A549 treated with AZD2906 at 1 μM for 4 hours (cell line): ENCODE results near the gene PPP1R14B. TPM values are rescaled to one million over a fixed set of nuclear protein-coding genes. Genes with fewer than 3 reads are reported as not detected.

Source experiments
- total RNA-seq: library from RNA; stranded (reverse); fragments of 200-300 nt; extraction: Qiagen RNA extraction; gene quantifications from 5 replicates; pipeline ENCODE4 v1.2.3, GENCODE V29; 2022

Gene PPP1R14B, protein sequence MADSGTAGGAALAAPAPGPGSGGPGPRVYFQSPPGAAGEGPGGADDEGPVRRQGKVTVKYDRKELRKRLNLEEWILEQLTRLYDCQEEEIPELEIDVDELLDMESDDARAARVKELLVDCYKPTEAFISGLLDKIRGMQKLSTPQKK
- 208 to 384 TPM (median 359 TPM) in 5 replicates for total RNA-seq

DNA sequence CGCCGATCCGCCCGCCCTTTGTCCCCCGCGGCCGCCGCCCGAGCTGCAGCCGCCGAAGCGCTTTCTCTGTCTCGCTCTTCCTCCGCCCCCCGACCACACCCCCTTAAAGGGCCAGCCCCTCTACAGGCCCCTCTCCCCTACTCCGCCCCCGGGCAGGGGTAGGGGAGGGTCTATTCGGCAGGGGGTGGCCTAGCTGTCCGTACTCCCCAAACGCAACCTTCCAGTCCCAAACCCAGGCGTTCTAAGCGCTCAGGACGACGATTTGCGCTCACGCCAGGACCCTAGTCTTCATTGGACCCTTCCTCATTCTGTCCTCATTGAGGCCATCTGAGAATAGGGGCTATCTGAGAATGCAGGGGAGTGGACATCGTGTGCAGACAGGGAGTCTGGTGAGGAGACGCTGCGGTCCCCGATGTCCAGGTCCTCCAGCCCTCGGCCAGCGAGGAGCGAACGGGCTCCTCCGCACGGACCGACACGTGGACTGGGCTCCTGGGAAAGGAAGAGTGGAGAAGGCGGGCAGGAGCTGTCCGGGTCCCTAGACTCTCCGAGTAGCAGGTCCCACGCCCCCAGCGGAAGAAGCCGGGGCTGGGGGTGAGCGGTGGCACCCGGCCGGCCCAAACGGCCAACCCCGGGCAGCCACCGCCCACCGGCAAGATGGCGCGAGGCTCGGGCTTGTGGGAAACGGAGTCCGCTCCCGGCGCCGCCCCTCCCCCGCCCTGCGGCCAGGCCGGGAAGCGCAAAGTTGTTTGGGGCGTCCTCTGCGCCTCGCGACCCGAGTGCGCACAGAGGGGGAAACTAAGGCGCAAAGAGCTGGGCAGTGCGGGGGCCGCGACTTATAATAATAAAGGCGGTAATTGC, at the start of gene PPP1R14B:
TSS of gene PPP1R14B (minus strand) at position 73 of the 858 bp plus-strand sequence. CDS start 270 bp downstream, outside the sequence.

DNA sequence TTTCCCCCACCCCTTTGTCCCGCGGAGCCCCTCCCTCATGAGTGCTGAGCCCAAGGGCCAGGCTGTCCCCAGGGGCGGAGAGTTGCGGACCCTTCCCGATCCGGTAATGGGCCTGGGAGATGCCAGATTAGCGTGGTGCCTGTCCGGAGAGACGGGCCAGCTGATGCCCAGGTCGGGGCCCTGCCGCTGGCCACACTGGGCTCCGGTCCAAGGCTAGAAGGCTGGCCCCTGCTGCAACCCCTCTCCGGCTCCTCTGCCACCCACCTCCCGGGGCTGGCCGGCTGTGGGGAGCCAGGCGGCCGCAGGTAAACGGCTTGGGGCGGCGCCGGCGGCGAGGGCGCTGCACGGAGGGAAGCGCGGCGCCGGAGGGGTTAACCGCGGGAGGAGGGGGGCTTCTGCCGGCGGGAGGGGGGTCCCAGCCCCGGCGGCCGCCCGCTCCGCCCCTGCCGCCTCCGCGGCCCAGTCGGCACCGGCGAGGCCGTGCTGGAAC, 44.6 kb upstream of the PPP1R14B start, which contains the start of gene KCNK4:
TSS of gene KCNK4 (plus strand) at position 41 of the 490 bp plus-strand sequence. CDS start 1,717 bp downstream, outside the sequence.

DNA sequence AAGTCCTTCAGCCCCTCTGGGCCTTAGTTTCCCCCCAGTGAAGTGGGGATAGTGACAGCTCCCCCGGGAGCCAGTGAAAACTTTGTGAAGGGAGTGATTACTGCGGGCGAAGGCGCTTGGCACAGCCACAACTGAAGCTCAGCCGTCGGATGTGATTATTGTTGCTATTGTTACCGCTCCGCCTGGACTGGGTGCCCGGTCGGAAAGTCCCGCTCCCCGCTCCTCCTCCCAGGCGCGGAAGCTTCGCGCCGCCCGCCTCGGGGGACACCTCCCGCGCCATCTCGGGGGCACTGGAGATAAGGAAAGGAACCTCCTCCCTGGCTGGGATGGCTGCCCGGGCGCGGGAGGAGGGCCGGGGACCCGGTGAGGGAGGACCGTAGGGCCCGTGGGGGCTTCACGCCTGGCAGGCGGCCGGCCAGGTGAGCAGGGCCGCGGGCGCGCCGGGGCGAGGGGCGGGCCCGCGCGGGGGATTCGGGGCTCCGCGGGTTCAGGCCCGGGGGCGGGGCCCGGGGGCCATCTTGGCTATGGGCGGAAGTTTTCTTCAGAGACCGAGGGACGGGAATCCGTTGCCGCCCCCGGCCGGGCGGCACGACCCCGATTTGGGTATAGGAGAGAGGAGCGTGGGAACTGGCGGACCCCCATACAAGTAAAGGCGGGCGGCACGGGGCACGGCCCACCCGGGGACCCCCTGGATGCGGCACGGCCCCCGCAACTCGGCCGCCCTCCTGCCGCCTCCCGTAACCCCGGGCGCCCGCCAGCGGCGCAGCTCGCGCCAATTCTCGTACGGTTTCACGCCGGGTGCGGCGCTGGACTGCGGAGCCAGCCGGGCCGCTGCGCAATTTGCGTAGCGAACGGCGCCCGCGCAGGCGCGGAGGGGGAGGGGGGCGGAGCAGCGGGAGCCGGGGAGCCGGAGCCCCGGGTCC, 38.5 kb upstream of the PPP1R14B start, which contains the start of gene GPR137:
TSS of gene GPR137 (plus strand) at position 887 of the 923 bp plus-strand sequence. CDS start 677 bp downstream, outside the sequence.

DNA sequence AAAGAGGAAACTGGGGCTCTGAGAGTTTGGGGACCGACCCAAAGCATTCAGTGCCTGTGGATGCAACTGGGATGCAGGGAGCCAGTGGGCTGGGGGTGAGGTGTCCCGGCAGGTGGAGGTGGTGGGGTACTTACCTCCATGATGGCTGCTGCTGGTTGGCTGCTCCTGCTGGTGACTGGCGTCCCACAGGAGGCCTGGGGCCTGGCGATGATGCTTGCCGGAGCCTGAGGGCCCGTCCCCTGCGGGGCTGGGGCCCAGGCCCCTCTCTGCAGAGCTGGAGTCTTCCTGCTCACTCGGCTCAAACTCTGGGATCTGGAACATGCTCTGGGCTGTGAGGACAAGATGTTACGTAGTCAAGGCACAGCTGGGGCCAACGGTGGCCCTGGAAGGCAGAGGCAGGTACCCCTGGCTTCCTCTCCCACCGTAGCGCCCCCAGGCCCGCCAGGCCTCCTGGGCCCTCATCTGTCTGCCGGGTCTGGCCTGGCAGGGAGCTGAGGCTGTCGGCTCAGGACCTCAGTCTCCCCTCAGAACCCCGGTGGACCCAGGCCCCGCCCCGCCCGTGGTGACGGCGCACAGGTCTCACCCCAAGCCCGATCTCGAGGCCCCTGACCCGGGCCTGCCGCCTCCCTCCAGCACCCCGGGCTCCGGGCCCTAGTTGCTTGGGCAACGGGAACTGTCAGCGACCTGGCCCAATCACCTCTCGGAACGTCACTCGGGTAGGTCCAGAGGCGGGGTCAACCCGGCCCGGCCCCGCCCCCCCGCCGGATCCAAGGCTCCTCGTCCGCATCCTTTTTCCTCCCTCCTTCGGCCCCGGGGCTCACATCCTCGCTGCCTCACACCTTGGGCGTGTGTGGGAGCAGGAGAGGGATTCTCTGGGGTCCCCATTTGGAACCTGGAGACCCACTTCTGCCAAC, 37.6 kb upstream of the PPP1R14B start, which contains the start of gene BAD:
TSS of gene BAD (minus strand) at position 618 of the 914 bp plus-strand sequence. CDS start at position 321, 297 bp downstream.

DNA sequence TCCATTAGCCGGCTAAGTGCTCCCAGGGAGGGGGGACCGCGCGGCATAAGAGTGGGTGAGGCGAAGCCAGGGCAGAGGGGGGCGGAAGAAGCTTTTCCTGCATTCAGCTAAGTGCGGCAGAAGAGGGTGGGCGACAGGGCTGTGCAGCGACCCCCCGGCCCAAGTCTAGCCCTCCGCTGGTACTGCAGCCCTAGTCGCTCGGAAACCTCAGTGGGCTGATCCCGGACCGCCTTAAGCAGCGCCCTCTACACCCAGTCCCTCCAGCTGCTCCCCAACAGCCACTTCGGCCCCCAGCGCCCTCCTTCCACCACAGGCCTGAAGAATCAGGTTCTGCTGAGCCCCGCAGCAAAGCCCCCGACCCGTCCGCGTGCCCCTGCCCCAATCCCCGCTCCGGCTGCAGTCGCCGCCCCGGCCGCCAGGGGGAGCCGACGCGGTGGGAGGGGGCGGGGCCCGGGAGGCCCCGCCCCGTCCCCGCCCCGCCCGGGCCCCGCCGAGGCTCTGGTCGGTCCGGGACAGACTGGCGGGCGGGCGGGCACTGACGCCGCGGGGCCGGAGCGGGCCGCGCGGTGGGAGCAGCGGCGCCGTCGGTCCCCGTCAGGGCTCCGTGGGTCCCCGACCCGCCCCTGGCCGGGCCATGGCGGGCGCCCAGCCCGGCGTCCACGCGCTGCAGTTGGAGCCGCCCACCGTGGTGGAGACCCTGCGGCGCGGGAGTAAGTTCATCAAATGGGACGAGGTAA, 4.4 kb upstream of the PPP1R14B start, which contains the start of gene PLCB3:
TSS of gene PLCB3 (plus strand) at position 515 of the 737 bp plus-strand sequence. CDS start at position 635, 120 bp downstream.

DNA sequence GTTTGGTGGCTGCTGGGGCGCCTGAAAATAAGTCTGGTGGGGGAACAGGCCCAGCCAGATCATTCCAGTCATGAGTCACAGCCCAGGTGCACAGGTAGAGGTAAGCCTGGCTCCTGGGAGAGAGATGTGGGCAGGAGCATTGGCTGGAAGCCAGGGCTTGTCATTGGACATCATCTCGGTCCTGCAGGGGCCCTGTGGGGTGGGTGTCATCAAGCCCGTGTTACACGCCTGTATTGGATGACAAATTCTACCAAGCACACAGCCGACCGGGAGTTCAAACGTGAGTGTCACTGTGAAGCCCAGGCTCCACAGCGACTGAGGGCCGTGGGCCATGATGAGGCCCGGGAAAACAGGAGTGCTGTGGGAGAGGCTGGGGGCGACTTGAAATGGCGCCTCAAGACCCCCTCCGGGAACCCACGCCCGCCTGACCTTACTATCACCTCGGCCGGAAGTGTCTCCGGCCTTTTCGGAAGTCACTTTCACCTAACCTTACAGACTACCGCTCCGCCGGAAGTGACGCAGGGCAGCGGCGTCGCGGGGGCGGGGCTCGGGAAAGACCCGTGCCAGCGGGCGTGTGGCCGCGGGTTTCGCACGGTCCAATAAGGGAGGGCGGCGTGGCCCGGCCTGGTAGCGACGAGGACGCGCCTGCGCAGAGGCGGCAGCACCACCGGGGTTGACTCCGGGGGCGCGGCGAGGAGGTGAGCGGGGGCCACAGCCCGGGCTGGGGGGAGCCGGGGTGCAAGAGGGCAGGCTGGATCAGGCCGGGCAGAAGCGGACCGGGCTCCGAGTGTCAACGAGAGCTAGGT, 6.1 kb downstream of the PPP1R14B start, which contains the start of gene FKBP2:
TSS of gene FKBP2 (plus strand) at position 661 of the 806 bp plus-strand sequence. CDS start 1,293 bp downstream, outside the sequence.

DNA sequence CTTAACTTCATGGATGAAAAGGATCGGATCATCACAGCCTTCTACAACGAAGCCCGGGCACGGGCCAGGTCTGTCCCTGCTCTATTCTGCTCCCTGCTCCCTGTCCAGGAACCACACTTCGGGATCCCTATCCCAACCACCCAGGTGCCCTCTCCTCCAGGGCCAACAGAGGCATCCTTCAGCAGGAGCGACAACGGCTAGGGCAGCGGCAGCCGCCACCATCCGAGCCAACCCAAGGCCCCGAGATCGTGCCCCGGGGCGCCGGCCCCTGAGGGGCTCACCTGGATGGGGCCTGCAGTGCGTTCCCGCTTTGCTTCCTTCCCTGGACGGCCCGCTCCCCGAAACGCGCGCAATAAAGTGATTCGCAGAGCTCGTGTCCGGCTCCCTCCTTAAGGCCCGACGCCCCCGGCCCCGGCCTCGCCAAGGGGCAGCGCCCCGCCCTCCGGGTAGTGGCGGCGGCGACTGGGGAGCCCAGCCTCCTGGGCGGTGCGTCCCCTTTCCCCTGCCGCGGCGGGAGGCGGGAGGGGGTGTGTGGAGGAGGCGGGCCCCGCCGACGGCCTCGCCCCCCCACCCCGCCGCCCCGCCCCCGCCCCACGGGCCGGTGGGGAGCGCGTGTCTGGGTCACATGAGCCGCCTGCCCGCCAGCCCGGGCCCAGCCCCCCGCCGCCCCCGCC, 12.7 kb downstream of the PPP1R14B start, which contains the start of gene VEGFB:
TSS of gene VEGFB (plus strand) at position 672 of the 674 bp plus-strand sequence. CDS start 250 bp downstream, outside the sequence.

DNA sequence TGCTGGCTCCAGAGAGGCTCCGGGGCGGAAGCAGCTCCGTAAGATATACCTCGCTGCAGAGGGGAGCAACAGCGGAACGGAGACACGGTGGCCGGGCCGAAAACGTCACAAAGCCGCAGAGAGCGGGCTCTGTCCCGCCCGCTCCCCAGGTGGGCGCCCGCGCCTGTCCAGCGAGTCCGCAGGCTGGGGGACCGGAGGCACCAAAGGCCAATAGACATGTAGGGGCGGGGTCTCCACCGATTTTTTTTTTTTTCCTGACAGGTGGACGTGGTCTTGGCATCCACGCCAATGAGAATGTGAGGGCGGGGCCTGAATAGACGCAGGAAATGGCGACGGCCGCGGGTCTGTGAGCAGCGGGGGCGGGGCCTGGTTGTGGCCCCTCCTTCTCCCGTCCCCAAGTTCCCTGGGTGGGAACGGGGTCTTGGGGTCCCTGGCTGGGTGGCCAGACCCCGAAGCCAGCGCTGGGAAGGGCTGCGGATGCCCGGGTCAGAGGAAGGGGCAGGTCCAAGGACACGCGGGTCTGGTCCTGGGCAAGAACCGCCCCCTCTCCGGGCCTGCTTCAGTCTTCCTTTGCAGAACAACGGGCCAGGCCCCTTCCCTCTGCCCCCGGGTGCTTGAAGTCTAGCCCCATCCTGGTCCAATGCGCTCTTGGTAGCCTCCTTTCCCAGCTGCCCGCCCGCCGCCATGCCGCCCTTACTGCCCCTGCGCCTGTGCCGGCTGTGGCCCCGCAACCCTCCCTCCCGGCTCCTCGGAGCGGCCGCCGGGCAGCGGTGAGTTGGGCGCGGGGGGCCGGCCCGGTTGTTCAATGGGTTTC, 16.4 kb downstream of the PPP1R14B start, which contains the start of gene DNAJC4:
TSS of gene DNAJC4 (plus strand) at position 378 of the 814 bp plus-strand sequence. CDS start at position 685, 307 bp downstream.

DNA sequence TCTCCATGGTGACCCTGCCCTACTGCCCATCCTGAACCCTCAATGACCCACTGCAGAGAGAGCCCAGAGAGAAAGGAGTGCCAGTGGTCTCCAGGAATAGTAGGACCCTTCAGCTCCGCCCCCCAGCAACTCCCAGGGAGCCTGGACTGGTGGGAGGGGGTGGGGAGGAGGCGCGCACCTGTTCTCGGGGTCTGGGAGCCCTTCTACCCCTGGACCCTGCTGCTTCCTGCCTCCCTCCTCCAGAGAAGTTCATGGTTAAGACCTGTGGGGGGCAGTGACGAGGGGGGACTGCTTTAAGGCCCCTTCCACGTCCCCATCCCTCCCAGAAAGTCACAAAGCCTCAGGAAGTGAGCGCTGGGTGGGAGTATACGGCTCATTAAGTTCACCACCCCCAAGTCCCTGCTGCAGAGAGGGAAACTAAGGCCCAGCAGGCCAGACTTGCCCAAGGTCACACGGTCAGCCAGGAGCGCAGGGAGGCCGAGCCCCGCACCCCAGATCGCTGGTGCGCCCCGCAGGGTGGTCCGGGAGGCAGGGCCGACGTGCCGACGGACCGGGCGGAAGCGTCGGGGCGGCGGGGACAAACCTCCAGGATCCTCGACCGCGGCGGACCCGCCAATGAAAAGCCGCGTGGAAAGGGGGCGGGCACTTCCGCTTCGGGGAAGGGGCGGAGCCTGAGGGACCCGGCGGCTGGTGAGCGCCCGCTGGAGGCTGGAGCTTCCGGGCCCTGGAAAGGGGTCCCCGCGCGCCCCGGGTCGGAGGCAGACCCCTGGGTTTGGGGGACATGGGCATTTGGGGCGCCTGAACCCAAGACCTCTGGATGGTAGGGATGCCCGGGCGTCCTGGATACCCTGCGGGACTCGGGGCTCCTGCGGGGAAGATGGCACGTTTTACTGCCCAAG, 20.9 kb downstream of the PPP1R14B start, which contains the start of the genes NUDT22 and TRPT1:
TSS of gene NUDT22 (plus strand) at position 667 of the 899 bp plus-strand sequence. CDS start 379 bp downstream, outside the sequence.
TSS of gene TRPT1 (minus strand) at position 579 of the 899 bp plus-strand sequence. CDS start at position 253, 326 bp downstream.

DNA sequence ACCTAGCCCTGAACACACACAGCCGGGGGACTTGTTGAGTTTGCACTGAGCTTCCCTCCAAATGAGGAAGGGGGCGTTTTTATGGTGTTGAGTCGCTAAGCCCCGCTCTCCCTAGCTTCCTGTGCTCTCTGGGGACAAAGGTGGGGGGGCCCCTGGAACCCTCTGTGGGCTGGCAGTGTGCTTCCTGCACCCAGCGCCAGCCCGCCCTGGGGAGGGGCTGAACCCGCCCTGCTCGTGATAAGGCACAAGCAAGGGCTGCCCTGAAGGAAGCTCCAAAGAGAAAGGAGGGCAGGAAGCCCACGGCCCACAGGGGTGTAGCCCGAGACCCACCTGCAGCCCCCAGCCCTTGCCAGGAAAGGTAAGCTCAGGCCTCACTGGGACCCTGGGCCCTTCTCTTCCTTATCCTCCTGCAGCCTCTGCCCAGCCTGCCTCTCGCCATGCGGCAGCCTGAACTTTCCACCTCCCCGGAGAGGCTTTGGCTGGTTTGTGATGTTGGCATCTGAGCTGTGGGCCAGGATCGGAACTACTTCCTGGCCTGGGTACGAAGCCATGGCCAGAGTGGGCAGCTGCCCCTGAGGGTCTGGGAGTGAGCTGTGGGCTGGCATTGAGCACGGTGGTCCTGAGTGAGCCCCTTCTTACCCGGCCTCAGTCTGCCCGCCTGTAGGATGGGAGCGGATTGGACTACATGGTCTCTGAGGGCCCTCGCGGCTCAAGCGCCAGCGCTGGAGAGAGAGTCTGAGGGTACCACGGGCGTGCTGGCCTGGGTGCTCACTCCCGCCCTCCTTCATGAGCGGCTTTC, 40.1 kb downstream of the PPP1R14B start, which contains the start of gene FERMT3:
TSS of gene FERMT3 (plus strand) at position 265 of the 799 bp plus-strand sequence. CDS start 644 bp downstream, outside the sequence.

Other genes with a start within 250 kb of the PPP1R14B start
- 0.05 to 0.07 TPM (median 0.06 TPM) in 4 of 5 replicates, not detected in the other for gene FLRT1, start 211.0 kb downstream of the PPP1R14B start, total RNA-seq
- gene MACROD1, start 80.8 kb downstream of the PPP1R14B start, total RNA-seq, result 8.9 to 15.3 TPM (median 13.1 TPM) in 5 replicates
- 213 to 262 TPM (median 229 TPM) in 5 replicates for gene STIP1, start 60.8 kb downstream of the PPP1R14B start, total RNA-seq
- 0.85 to 3.0 TPM (median 1.3 TPM) in 5 replicates for gene FERMT3, start 40.2 kb downstream of the PPP1R14B start, total RNA-seq
- 15.6 to 26.8 TPM (median 25.0 TPM) in 5 replicates for gene TRPT1, start 20.8 kb downstream of the PPP1R14B start, total RNA-seq
- gene NUDT22, start 20.7 kb downstream of the PPP1R14B start, total RNA-seq, result 31.4 to 40.3 TPM (median 38.4 TPM) in 5 replicates
- gene DNAJC4, start 16.4 kb downstream of the PPP1R14B start, total RNA-seq, result 17.5 to 23.5 TPM (median 21.8 TPM) in 5 replicates
- 32.0 to 52.7 TPM (median 48.0 TPM) in 5 replicates for gene VEGFB, start 12.4 kb downstream of the PPP1R14B start, total RNA-seq
- gene FKBP2, start 5.8 kb downstream of the PPP1R14B start, total RNA-seq, result 125 to 146 TPM (median 138 TPM) in 5 replicates
- gene PLCB3, start 4.6 kb upstream of the PPP1R14B start, total RNA-seq, result 17.0 to 23.5 TPM (median 19.6 TPM) in 5 replicates
- 72.5 to 96.8 TPM (median 92.7 TPM) in 5 replicates for gene BAD, start 37.7 kb upstream of the PPP1R14B start, total RNA-seq
- gene GPR137, start 38.9 kb upstream of the PPP1R14B start, total RNA-seq, result 32.9 to 50.2 TPM (median 46.3 TPM) in 5 replicates
- 0.07 to 0.14 TPM in 2 of 5 replicates, not detected in the others for gene KCNK4, start 44.4 kb upstream of the PPP1R14B start, total RNA-seq
- gene CATSPERZ, start 53.4 kb upstream of the PPP1R14B start, total RNA-seq, result 2.2 to 3.2 TPM (median 2.6 TPM) in 5 replicates
- gene ESRRA, start 58.6 kb upstream of the PPP1R14B start, total RNA-seq, result 38.1 to 59.3 TPM (median 55.6 TPM) in 5 replicates
- gene TRMT112, start 70.6 kb upstream of the PPP1R14B start, total RNA-seq, result 377 to 453 TPM (median 410 TPM) in 5 replicates
- gene PRDX5, start 71.2 kb upstream of the PPP1R14B start, total RNA-seq, result 370 to 500 TPM (median 472 TPM) in 5 replicates
- gene CCDC88B, start 93.3 kb upstream of the PPP1R14B start, total RNA-seq, result 8.6 to 10.5 TPM (median 10.2 TPM) in 5 replicates
- 50.3 to 66.1 TPM (median 60.0 TPM) in 5 replicates for gene RPS6KA4, start 112.2 kb upstream of the PPP1R14B start, total RNA-seq